HepG2 (cell line): ENCODE data around the gene ZNF223. TPM values are rescaled to one million over a fixed set of nuclear protein-coding genes. Genes with fewer than 3 reads are reported as not detected.

ENCODE experiments used
- ARNTL ChIP-seq: sonication (generic); formaldehyde crosslinking; IDR thresholded peaks from 2 replicates; pipeline ENCODE4 v1.4.0; 2020; ENCODE audit warnings: mild to moderate bottlenecking, missing genetic modification reagents
- ATF4 ChIP-seq, 2 experiments: fragments of 450-650 bp in 1 of 2; sonication (generic) in 1 of 2; formaldehyde crosslinking; IDR thresholded peaks; 2 replicates each; pipeline versions ENCODE4 v1.5.0 to v1.8.0; 2020 to 2022; ENCODE audit warnings: mild to moderate bottlenecking in 1 of 2, missing genetic modification reagents in 1 of 2
- EED ChIP-seq: sonication (generic); formaldehyde crosslinking; IDR thresholded peaks from 2 replicates; pipeline ENCODE4 v1.5.0; 2020; ENCODE audit warnings: mild to moderate bottlenecking, missing genetic modification reagents
- FOXP4 ChIP-seq: sonication (generic); formaldehyde crosslinking; IDR thresholded peaks from 2 replicates; pipeline ENCODE4 v1.4.0; 2020; ENCODE audit warnings: missing genetic modification reagents
- GATA4 ChIP-seq: sonication (generic); IDR thresholded peaks from 2 replicates; pipeline ENCODE4 v1.6.1; 2016; ENCODE audit warnings: antibody characterized with exemption, low read depth, borderline replicate concordance
- KDM4B ChIP-seq: sonication (generic); formaldehyde crosslinking; IDR thresholded peaks from 2 replicates; pipeline ENCODE4 v1.4.0; 2020; ENCODE audit warnings: missing genetic modification reagents
- MEIS2 ChIP-seq: sonication (generic); formaldehyde crosslinking; IDR thresholded peaks from 2 replicates; pipeline ENCODE4 v1.9.0; 2021; ENCODE audit warnings: mild to moderate bottlenecking, missing genetic modification reagents
- MYNN ChIP-seq: sonication (generic); formaldehyde crosslinking; IDR thresholded peaks from 2 replicates; pipeline ENCODE4 v1.4.0; 2020; ENCODE audit warnings: mild to moderate bottlenecking, low read depth, missing genetic modification reagents
- RFXANK ChIP-seq: IDR thresholded peaks from 2 replicates; pipeline ENCODE4 v1.6.1; 2016
- SMAD1 ChIP-seq: sonication (generic); formaldehyde crosslinking; IDR thresholded peaks from 2 replicates; pipeline ENCODE4 v1.4.0; 2020; ENCODE audit warnings: missing genetic modification reagents, low read depth, mild to moderate bottlenecking, borderline replicate concordance
- SMARCC2 ChIP-seq: fragments of 450-650 bp; IDR thresholded peaks from 2 replicates; pipeline ENCODE4 v1.6.1; 2017; ENCODE audit warnings: antibody characterized with exemption, mild to moderate bottlenecking
- TEAD2 ChIP-seq: sonication (generic); formaldehyde crosslinking; IDR thresholded peaks from 2 replicates; pipeline ENCODE4 v1.9.0; 2021; ENCODE audit warnings: missing genetic modification reagents
- TSC22D2 ChIP-seq: sonication (generic); formaldehyde crosslinking; IDR thresholded peaks from 2 replicates; pipeline ENCODE4 v1.5.1; 2020; ENCODE audit warnings: missing genetic modification reagents, mild to moderate bottlenecking, borderline replicate concordance
- ZBTB7B ChIP-seq: sonication (generic); formaldehyde crosslinking; IDR thresholded peaks from 2 replicates; pipeline ENCODE4 v1.4.0; 2020; ENCODE audit warnings: missing genetic modification reagents
- ZNF234 ChIP-seq: sonication (generic); formaldehyde crosslinking; conservative IDR thresholded peaks from 2 replicates; pipeline ENCODE4 v1.5.1; 2020; ENCODE audit warnings: mild to moderate bottlenecking, missing genetic modification reagents
- ZNF337 ChIP-seq: sonication (generic); formaldehyde crosslinking; IDR thresholded peaks from 2 replicates; pipeline ENCODE4 v1.5.1; 2020; ENCODE audit warnings: missing genetic modification reagents, low read depth, mild to moderate bottlenecking, borderline replicate concordance
- ZNF34 ChIP-seq: sonication (generic); formaldehyde crosslinking; IDR thresholded peaks from 2 replicates; pipeline ENCODE4 v1.4.0; 2020; ENCODE audit warnings: mild to moderate bottlenecking, missing genetic modification reagents, borderline replicate concordance
- ZNF362 ChIP-seq: sonication (generic); formaldehyde crosslinking; IDR thresholded peaks from 2 replicates; pipeline ENCODE4 v1.4.0; 2020; ENCODE audit warnings: missing genetic modification reagents, mild to moderate bottlenecking, borderline replicate concordance
- ZNF556 ChIP-seq: sonication (generic); formaldehyde crosslinking; IDR thresholded peaks from 2 replicates; pipeline ENCODE4 v1.4.0; 2020; ENCODE audit warnings: mild to moderate bottlenecking, missing genetic modification reagents, borderline replicate concordance
- ZNF614 ChIP-seq: IDR thresholded peaks from 2 replicates; pipeline ENCODE4 v1.6.1; 2018; ENCODE audit warnings: missing biosample characterization, missing genetic modification reagents, inconsistent platforms, borderline replicate concordance
- ZNF768 ChIP-seq: sonication (generic); formaldehyde crosslinking; IDR thresholded peaks from 2 replicates; pipeline ENCODE4 v1.4.0; 2020; ENCODE audit warnings: missing genetic modification reagents
- ZNF770 ChIP-seq: sonication (generic); formaldehyde crosslinking; IDR thresholded peaks from 2 replicates; pipeline ENCODE4 v1.5.0; 2020; ENCODE audit warnings: mild to moderate bottlenecking, missing genetic modification reagents
- ZNF782 ChIP-seq: sonication (generic); formaldehyde crosslinking; IDR thresholded peaks from 2 replicates; pipeline ENCODE4 v1.4.0; 2020; ENCODE audit warnings: missing genetic modification reagents, mild to moderate bottlenecking, borderline replicate concordance
- polyA plus RNA-seq, 8 experiments: library from polyadenylated mRNA; depleted of rRNA in 3 of 8; stranded (reverse) in 7 of 8; unstranded in 1 of 8; fragments of >200 nt; fragmentation: Illumina TruSeq in 4 of 8; extraction: Trizol in 4 of 8; gene quantifications; 2 replicates each; pipeline versions ENCODE4 v1.2.1 to v1.2.3, GENCODE V29; 2011 to 2016; ENCODE audit warnings: low read depth in 4 of 8, missing spikeins in 1 of 8, mixed read lengths in 1 of 8; ENCODE audit not compliant: insufficient read depth in 1 of 8
- total RNA-seq, 5 experiments: library from RNA; depleted of rRNA; stranded (reverse); fragments of >200 nt; fragmentation: Illumina TruSeq; extraction: Trizol; gene quantifications; 2 replicates each; pipeline ENCODE4 v1.2.3, GENCODE V29; 2016; ENCODE audit warnings: low read depth in 1 of 5

The ZNF223 gene
- total and polyA plus RNA-seq, 2 of the 13 experiments (the other 11 are each of a cell fraction or from before 2014, with no cell fraction given): 2.0 to 4.8 TPM

- TF ChIP-seq MEIS2: peak; percentile 57; the same call in 1 of the 2 replicates
- no peak for TF ChIP-seq ZNF234 (CRISPR knock-in tag)
- TF ChIP-seq EED (CRISPR knock-in tag): no peak
- peak; percentile 60; the same call in 1 of the 2 replicates for TF ChIP-seq ZNF556
- TF ChIP-seq TEAD2 (CRISPR knock-in tag): no peak
- no peak for TF ChIP-seq ZNF614
- no peak for TF ChIP-seq TSC22D2 (CRISPR knock-in tag)
- TF ChIP-seq ZNF782: 0 out of 2 replicates have a peak, but pooled peaks have one; percentile 58
- no peak for TF ChIP-seq ZNF34
- no peak for TF ChIP-seq ZNF768 (CRISPR knock-in tag)
- TF ChIP-seq KDM4B (CRISPR knock-in tag): peak; percentile 66; the same call in 1 of the 2 replicates
- TF ChIP-seq SMARCC2: no peak
- TF ChIP-seq ZNF337 (CRISPR knock-in tag): no peak
- 0 out of 2 replicates have a peak, but pooled peaks have one; percentile 25 for TF ChIP-seq ZNF770 (CRISPR knock-in tag)
- peak; percentile 44; the same call in 1 of the 2 replicates for TF ChIP-seq ARNTL (CRISPR knock-in tag)
- TF ChIP-seq ZNF362 (CRISPR knock-in tag): peak; percentile 54; the same call in 1 of the 2 replicates
- peak in 1 of 2 experiments; percentile 73; a peak in 2 of 4 replicates for TF ChIP-seq ATF4 (CRISPR knock-in tag; IDR thresholded peaks at IDR 0.05)
- TF ChIP-seq ZBTB7B (CRISPR knock-in tag): peak; percentile 35; the same call in 1 of the 2 replicates
- 0 out of 2 replicates have a peak, but pooled peaks have one; percentile 24 for TF ChIP-seq FOXP4
- TF ChIP-seq RFXANK (CRISPR knock-in tag): no peak
- TF ChIP-seq MYNN (CRISPR knock-in tag): no peak
- TF ChIP-seq GATA4: 0 out of 2 replicates have a peak, but pooled peaks have one; percentile 17
- no peak for TF ChIP-seq SMAD1 (CRISPR knock-in tag)
Measured at GRCh38 chr19:44002566-44003460, 49.0 kb upstream of the ZNF223 start, which contains the start of gene ZNF230 (continued).
